Measurements from ENCODE around the gene KRTAP9-3.
"Not testable (repeated sequence)": the region's sequence is repeated elsewhere in the genome, so short reads cannot be mapped to it uniquely, and the experiment has no call there.

Gene KRTAP9-3

GRCh38 chr17:41254861-41255260 is 22.6 kb downstream of the KRTAP9-3 start:
- DNase-seq: no peak

GRCh38 chr17:41255381-41256290 is 23.4 kb downstream of the KRTAP9-3 start, which contains the start of gene KRTAP9-9:
Gene KRTAP9-9, plus strand, starts transcription at chr17:41255384.
- DNase-seq: not testable (repeated sequence)

DNA sequence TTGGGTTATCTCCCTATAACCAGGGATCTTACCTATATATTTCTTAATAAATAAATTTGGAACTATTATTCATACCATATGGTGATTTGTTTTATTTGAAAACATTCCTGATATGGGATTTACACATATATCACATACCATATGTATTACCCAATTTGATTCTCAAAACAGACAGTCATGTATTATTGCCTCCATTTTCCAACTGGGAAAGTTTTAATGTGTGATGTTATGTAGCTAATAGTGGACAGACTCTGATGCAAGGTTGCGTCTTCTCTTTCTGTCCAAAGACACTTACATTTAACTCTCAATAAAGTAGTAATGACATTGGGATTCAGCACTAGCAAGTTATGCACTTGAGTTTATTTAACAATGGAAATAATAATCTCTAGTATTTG is 24.0 kb downstream of the KRTAP9-3 start:
- DNase-seq: no peak

GRCh38 chr17:41258406-41258805 is 26.2 kb downstream of the KRTAP9-3 start:
- DNase-seq: no peak

DNA sequence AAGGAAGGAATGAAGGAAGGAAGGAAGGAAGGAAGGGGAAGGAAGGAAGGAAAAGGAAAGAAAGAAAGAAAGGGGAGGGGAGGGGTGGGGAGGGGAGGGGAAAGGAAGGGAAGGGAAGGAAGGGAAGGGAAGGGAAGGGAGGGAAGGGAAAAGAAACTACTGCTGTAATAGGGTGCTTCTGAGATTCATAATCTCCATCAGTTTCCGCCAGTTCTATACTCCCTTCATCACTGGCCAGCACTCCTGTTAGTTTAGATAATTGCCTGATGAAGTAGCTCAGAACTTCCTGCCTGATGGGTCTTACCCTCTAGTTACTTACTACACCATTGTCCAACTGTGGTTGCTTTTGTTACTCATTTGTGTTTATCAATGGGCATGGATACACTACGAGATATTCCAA is 31.0 kb downstream of the KRTAP9-3 start:
- no peak for DNase-seq

DNA sequence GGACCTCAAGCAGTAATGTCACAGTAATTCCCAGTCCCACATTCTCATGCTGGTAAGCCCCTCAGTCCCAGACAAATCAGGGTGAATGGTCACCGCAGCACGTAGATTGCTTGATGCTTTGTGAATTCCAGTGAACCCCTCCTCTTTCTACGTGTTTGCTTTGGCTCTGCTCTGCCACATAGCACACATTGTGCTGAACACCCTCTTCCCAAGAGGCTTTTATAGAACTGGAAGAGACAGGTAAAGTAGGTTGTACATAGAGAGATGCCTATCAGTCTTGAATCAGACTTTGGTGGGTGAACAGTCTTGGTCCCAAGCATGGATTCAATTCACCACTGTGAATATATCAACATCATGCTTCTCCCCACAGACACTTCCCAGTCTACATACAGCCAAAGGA is 32.4 kb downstream of the KRTAP9-3 start:
- no peak for DNase-seq

DNA sequence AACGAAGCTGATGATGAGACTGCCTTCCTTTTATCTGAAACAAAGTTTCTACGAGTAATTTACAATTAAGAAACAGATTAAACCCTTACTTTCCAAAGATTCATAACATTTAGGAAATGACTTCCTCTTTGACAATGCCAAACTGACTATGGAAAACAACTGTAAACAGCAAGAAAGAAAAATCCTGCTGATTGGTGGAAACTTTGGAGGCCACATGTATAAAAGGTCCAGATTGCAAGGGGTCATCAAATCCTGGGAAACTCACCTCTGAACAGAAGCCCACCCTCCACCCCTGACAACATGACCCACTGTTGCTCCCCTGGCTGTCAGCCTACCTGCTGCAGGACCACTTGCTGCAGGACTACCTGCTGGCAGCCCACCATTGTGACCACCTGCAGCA is 32.8 kb downstream of the KRTAP9-3 start, which contains the start of gene KRTAP9-6:
KRTAP9-6 (plus strand) TSS at position 301 of the 400 bp plus-strand sequence; CDS start at position 301, 0 bp downstream.
- DNase-seq: no peak

DNA sequence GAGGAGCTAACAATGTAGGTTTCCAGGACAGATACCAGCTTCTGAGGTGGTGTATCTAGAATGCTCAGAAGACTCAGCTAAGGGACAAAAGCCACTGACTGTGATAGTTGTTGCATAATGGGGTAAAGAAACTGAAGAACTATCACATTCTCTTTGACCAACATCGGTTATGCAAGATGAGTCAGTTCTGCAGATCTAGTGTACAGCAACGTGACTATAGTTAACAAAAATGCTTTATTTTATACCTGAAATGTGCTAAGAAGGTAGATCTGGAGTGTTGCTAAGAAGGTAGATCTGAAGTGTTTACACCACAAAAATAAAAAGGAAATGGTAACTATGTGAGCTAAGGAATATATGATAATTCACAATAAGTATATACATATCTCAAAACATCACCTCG is 35.5 kb downstream of the KRTAP9-3 start:
- DNase-seq: no peak

- not testable (repeated sequence) for DNase-seq
These were observed 39.1 kb downstream of the KRTAP9-3 start for GRCh38 chr17:41271323-41271722.

GRCh38 chr17:41271858-41272257 is 39.6 kb downstream of the KRTAP9-3 start:
- no peak for DNase-seq

DNA sequence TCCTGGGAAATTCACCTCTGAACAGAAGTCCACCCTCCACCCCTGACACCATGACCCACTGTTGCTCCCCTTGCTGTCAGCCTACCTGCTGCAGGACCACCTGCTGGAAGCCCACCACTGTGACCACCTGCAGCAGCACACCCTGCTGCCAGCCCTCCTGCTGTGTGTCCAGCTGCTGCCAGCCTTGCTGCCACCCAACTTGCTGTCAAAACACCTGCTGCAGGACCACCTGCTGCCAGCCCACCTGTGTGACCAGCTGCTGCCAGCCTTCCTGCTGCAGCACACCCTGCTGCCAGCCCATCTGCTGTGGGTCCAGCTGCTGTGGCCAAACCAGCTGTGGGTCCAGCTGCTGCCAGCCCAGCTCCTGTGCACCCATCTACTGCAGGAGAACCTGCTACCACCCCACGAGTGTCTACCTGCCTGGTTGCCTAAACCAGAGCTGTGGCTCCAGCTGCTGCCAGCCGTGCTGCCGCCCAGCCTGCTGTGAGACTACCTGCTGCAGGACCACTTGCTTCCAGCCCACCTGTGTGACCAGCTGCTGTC is 43.5 kb downstream of the KRTAP9-3 start, which contains the start of gene KRTAP9-7:
KRTAP9-7 (plus strand) TSS at position 51 of the 543 bp plus-strand sequence; CDS start at position 51, 0 bp downstream.
- DNase-seq: not testable (repeated sequence)

DNA sequence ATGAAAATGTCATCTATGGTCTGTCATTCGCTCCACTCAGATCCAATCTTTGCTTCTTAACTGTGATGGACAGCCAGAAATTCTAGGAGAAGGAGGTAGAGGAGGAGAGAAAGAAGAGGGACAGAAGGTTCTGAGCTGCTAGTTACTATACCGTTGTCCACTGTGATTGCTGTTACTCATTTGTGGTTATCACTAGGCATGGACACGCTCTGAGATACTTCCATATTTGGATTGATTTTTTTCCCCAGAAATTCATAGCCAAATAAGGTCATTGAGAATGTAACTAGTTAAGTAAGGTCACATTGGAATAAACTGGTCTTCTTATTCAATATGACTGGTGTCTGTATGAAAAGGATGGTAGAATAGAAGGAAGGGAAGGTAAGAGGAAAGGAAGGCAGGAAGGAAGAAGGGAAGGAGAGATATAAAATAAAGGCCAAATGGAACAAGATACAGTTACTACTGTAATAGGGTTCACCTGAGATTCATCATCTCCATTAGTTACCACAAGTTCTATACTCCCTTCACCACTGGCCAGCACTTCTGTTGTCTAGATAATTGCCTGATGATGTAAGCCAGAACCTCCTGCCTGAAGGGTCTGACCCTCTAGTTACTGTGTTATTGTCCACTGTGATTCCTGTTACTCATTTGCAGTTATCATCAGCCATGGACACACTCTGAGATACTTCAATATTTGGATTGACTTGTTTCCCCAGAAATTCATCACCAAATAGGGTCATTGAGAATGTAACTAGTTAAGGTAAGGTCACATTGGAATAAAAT is 46.1 kb downstream of the KRTAP9-3 start:
- DNase-seq: no peak

Measured in femur (tissue), 1 donor.